ENCODE results near the gene CCDC200.
"Not testable (repeated sequence)": the region's sequence is repeated elsewhere in the genome, so short reads cannot be mapped to it uniquely, and the experiment has no call there.

DNA sequence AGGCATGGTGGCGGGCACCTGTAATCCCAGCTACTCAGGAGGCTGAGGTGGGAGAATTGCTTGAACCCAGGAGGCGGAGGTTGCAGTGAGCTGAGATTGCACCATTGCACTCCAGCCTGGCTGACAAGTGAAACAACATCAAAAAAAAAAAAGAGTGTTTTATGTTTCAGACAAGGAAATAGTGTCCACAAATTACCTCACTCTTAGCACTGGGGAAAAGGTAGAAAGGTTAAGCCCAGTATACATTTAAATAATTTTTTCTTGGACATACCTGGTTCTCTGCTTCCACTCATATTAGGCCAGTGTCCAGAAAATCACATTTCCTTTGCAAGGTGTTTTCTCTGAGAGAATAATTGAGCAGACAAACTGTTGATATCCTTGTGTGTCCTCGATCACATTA, 25.4 kb downstream of the CCDC200 start:
- TF ChIP-seq, protein P1, sequence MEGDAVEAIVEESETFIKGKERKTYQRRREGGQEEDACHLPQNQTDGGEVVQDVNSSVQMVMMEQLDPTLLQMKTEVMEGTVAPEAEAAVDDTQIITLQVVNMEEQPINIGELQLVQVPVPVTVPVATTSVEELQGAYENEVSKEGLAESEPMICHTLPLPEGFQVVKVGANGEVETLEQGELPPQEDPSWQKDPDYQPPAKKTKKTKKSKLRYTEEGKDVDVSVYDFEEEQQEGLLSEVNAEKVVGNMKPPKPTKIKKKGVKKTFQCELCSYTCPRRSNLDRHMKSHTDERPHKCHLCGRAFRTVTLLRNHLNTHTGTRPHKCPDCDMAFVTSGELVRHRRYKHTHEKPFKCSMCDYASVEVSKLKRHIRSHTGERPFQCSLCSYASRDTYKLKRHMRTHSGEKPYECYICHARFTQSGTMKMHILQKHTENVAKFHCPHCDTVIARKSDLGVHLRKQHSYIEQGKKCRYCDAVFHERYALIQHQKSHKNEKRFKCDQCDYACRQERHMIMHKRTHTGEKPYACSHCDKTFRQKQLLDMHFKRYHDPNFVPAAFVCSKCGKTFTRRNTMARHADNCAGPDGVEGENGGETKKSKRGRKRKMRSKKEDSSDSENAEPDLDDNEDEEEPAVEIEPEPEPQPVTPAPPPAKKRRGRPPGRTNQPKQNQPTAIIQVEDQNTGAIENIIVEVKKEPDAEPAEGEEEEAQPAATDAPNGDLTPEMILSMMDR (IDR thresholded peaks at IDR 0.05; ENCODE audit: poor library complexity, severe bottlenecking), result not testable (repeated sequence)
- not testable (repeated sequence) for TF ChIP-seq EP300 (conservative IDR thresholded peaks at IDR 0.05; ENCODE audit: poor library complexity, severe bottlenecking)
- TF ChIP-seq, protein P2, sequence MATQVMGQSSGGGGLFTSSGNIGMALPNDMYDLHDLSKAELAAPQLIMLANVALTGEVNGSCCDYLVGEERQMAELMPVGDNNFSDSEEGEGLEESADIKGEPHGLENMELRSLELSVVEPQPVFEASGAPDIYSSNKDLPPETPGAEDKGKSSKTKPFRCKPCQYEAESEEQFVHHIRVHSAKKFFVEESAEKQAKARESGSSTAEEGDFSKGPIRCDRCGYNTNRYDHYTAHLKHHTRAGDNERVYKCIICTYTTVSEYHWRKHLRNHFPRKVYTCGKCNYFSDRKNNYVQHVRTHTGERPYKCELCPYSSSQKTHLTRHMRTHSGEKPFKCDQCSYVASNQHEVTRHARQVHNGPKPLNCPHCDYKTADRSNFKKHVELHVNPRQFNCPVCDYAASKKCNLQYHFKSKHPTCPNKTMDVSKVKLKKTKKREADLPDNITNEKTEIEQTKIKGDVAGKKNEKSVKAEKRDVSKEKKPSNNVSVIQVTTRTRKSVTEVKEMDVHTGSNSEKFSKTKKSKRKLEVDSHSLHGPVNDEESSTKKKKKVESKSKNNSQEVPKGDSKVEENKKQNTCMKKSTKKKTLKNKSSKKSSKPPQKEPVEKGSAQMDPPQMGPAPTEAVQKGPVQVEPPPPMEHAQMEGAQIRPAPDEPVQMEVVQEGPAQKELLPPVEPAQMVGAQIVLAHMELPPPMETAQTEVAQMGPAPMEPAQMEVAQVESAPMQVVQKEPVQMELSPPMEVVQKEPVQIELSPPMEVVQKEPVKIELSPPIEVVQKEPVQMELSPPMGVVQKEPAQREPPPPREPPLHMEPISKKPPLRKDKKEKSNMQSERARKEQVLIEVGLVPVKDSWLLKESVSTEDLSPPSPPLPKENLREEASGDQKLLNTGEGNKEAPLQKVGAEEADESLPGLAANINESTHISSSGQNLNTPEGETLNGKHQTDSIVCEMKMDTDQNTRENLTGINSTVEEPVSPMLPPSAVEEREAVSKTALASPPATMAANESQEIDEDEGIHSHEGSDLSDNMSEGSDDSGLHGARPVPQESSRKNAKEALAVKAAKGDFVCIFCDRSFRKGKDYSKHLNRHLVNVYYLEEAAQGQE (IDR thresholded peaks at IDR 0.05; ENCODE audit: borderline replicate concordance), result not testable (repeated sequence)

Measured in neural cell (in vitro differentiated cells).